Activated T-cell treated with anti-CD3 and anti-CD28 coated beads for 24 hours (primary cell): ENCODE data around the gene SUV39H1.
A peak's percentile ranks its signal among the peaks of the same experiment; 100 is the strongest.
"Not testable (repeated sequence)": the region's sequence is repeated elsewhere in the genome, so short reads cannot be mapped to it uniquely, and the experiment has no call there.

Experiments used
- DNase-seq: peaks from one replicate; pipeline ENCODE4 v3.0.0-alpha.2; 2020; ENCODE audit warnings: low read depth

SUV39H1 gene

GRCh38 chrX:48696301-48696908 lies at the start of gene SUV39H1:
Gene SUV39H1 (plus strand): TSS chrX:48696734. CDS start chrX:48696785, 51 bp downstream.
- DNase-seq, result peak; percentile 77

GRCh38 chrX:48648336-48648751 lies 48.2 kb upstream of the SUV39H1 start:
- DNase-seq, result peak; percentile 1

GRCh38 chrX:48649102-48649501 lies 47.4 kb upstream of the SUV39H1 start:
- no peak for DNase-seq

- DNase-seq, result not testable (repeated sequence)
Observed at GRCh38 chrX:48652055-48652579, 44.4 kb upstream of the SUV39H1 start.

GRCh38 chrX:48654746-48655145 lies 41.8 kb upstream of the SUV39H1 start:
- not testable (repeated sequence) for DNase-seq

GRCh38 chrX:48659686-48660085 lies 36.8 kb upstream of the SUV39H1 start:
- not testable (repeated sequence) for DNase-seq

- no peak for DNase-seq
Observed at GRCh38 chrX:48663241-48663640, 33.3 kb upstream of the SUV39H1 start.

GRCh38 chrX:48664156-48664555 lies 32.4 kb upstream of the SUV39H1 start:
- no peak for DNase-seq

GRCh38 chrX:48665991-48666390 lies 30.5 kb upstream of the SUV39H1 start:
- DNase-seq, result no peak

GRCh38 chrX:48666649-48667048 lies 29.9 kb upstream of the SUV39H1 start:
- no peak for DNase-seq

- no peak for DNase-seq
Observed at GRCh38 chrX:48667509-48667908, 29.0 kb upstream of the SUV39H1 start.

GRCh38 chrX:48668187-48668586 lies 28.3 kb upstream of the SUV39H1 start:
- not testable (repeated sequence) for DNase-seq

- peak; percentile 83 for DNase-seq
Observed at GRCh38 chrX:48676106-48676892, 20.2 kb upstream of the SUV39H1 start.

- DNase-seq, result no peak
Observed at GRCh38 chrX:48676893-48677270, 19.7 kb upstream of the SUV39H1 start.

- DNase-seq, result no peak
Observed at GRCh38 chrX:48677516-48677915, 19.0 kb upstream of the SUV39H1 start.

GRCh38 chrX:48680467-48680866 lies 16.1 kb upstream of the SUV39H1 start:
- DNase-seq, result peak; percentile 7

GRCh38 chrX:48680925-48681324 lies 15.6 kb upstream of the SUV39H1 start:
- DNase-seq, result not testable (repeated sequence)

GRCh38 chrX:48681539-48682183 lies 14.9 kb upstream of the SUV39H1 start:
- DNase-seq, result no peak

- DNase-seq, result not testable (repeated sequence)
Observed at GRCh38 chrX:48682795-48683194, 13.7 kb upstream of the SUV39H1 start.

GRCh38 chrX:48683411-48683982 lies 13.0 kb upstream of the SUV39H1 start, which contains the start of gene WAS:
Gene WAS (plus strand): TSS chrX:48683799. CDS start chrX:48683854, 55 bp downstream.
- peak; percentile 16 for DNase-seq

- DNase-seq, result no peak
Observed at GRCh38 chrX:48684134-48684533, 12.4 kb upstream of the SUV39H1 start.

GRCh38 chrX:48685416-48685815 lies 11.1 kb upstream of the SUV39H1 start:
- DNase-seq, result no peak
